SW 1271 (cell line): ENCODE results near the gene CD151.
A peak's percentile ranks its signal among the peaks of the same experiment; 100 is the strongest.

Experiments used
- DNase-seq, 2 experiments: peaks; one replicate each; lab custom pipeline; 2025; lab: John Stamatoyannopoulos, UW

CD151 gene

GRCh38 chr11:843086-843734, 10.5 kb downstream of the CD151 start:
- no peak for DNase-seq

- peak; percentile 88 to 90 for DNase-seq
These were observed 11.3 kb downstream of the CD151 start for GRCh38 chr11:843818-844692.

GRCh38 chr11:844693-845644, 12.2 kb downstream of the CD151 start:
- peak in 1 of 2 experiments; percentile 67 for DNase-seq

GRCh38 chr11:845872-846495, 13.2 kb downstream of the CD151 start:
- no peak for DNase-seq

GRCh38 chr11:846496-847098, 13.8 kb downstream of the CD151 start:
- no peak for DNase-seq

GRCh38 chr11:847876-848275, 15.1 kb downstream of the CD151 start:
- no peak for DNase-seq

GRCh38 chr11:848380-848931, 15.7 kb downstream of the CD151 start:
- no peak for DNase-seq

GRCh38 chr11:849104-849824, 16.5 kb downstream of the CD151 start:
- DNase-seq: no peak

GRCh38 chr11:849951-850774, 17.4 kb downstream of the CD151 start:
- no peak for DNase-seq

- DNase-seq: no peak
These were observed 18.3 kb downstream of the CD151 start for GRCh38 chr11:850775-851763.

GRCh38 chr11:852762-853161, 20.0 kb downstream of the CD151 start:
- DNase-seq: no peak

GRCh38 chr11:853682-854448, 21.1 kb downstream of the CD151 start:
- DNase-seq: no peak

- DNase-seq: no peak
These were observed 22.0 kb downstream of the CD151 start for GRCh38 chr11:854601-855329.

- no peak for DNase-seq
These were observed 22.6 kb downstream of the CD151 start for GRCh38 chr11:855330-855674.

GRCh38 chr11:855796-856195, 23.0 kb downstream of the CD151 start:
- no peak for DNase-seq

- no peak for DNase-seq
These were observed 23.6 kb downstream of the CD151 start for GRCh38 chr11:856397-856796.
